ENCODE measurements around the gene RAD18.

RAD18 gene

DNA sequence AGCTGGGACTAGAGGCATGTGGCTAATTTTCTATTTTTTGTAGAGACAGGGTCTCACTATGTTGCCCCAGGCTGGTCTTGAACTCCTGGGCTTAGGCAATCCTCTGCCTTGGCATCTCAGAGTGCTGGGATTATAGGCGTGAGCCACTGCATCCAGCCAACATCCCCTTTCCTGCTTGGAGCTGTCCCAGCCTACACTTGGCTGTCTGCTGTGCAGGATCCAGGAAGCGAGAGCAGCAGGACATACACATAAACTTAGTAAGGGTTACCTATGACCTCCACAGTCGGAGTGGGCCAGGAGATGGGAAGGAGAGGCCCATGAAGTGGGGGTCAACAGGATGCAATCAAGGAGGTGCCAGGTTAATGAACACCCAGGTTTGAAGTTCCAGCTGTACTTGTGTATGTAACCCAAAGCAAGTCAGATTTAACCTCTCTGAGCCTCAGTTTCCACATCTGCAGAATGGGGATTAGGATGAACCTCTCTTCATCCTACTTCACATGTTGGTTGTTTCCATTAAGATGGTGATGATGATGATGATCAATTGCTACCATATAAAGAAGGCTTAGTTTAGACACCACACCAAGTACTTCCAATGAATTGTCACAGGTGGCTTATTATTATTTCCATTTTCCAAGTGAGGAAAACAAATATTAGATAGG is 124.4 kb downstream of the RAD18 start:
- TF ChIP-seq, protein P1, sequence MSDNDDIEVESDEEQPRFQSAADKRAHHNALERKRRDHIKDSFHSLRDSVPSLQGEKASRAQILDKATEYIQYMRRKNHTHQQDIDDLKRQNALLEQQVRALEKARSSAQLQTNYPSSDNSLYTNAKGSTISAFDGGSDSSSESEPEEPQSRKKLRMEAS (IDR thresholded peaks at IDR 0.05) = no peak
- TF ChIP-seq FOXM1 (IDR thresholded peaks at IDR 0.05; ENCODE audit: borderline replicate concordance, low read depth) = no peak
- TF ChIP-seq REST (IDR thresholded peaks at IDR 0.05; ENCODE audit: low read depth) = no peak
- TF ChIP-seq CREB1 (IDR thresholded peaks at IDR 0.05; ENCODE audit: low read depth) = no peak
- TF ChIP-seq TEAD4 (IDR thresholded peaks at IDR 0.05) = no peak
- TF ChIP-seq CEBPB (IDR thresholded peaks at IDR 0.05) = no peak
- no peak for TF ChIP-seq ZBTB7A (IDR thresholded peaks at IDR 0.05; ENCODE audit: low read depth)
- TF ChIP-seq, protein P2, sequence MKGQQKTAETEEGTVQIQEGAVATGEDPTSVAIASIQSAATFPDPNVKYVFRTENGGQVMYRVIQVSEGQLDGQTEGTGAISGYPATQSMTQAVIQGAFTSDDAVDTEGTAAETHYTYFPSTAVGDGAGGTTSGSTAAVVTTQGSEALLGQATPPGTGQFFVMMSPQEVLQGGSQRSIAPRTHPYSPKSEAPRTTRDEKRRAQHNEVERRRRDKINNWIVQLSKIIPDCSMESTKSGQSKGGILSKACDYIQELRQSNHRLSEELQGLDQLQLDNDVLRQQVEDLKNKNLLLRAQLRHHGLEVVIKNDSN (IDR thresholded peaks at IDR 0.05) = no peak
- TF ChIP-seq EGR1 (IDR thresholded peaks at IDR 0.05) = no peak

GRCh38 chr3:8838234-8838633 is 125.0 kb downstream of the RAD18 start:
- TF ChIP-seq FOXM1 (IDR thresholded peaks at IDR 0.05; ENCODE audit: borderline replicate concordance, low read depth) = no peak
- TF ChIP-seq NFIC (IDR thresholded peaks at IDR 0.05) = no peak
- no peak for TF ChIP-seq EP300 (IDR thresholded peaks at IDR 0.05; ENCODE audit: borderline replicate concordance)
- TF ChIP-seq, protein P1 (IDR thresholded peaks at IDR 0.05) = no peak
- no peak for TF ChIP-seq ZBTB7A (IDR thresholded peaks at IDR 0.05; ENCODE audit: low read depth)
- TF ChIP-seq TCF12 (IDR thresholded peaks at IDR 0.05; ENCODE audit: low read depth) = no peak
- TF ChIP-seq REST (IDR thresholded peaks at IDR 0.05; ENCODE audit: low read depth) = no peak
- TF ChIP-seq CREB1 (IDR thresholded peaks at IDR 0.05; ENCODE audit: low read depth) = no peak
- no peak for TF ChIP-seq CEBPB (IDR thresholded peaks at IDR 0.05)
- TF ChIP-seq, protein P2 (IDR thresholded peaks at IDR 0.05) = no peak

GRCh38 chr3:8837162-8837561 is 126.1 kb downstream of the RAD18 start:
- TF ChIP-seq YY1 (IDR thresholded peaks at IDR 0.05; ENCODE audit: low read depth) (no peak), TCF12 (IDR thresholded peaks at IDR 0.05; ENCODE audit: low read depth) (no peak), TEAD4 (IDR thresholded peaks at IDR 0.05) (no peak), CREB1 (IDR thresholded peaks at IDR 0.05; ENCODE audit: low read depth) (no peak), RAD21 (IDR thresholded peaks at IDR 0.05; ENCODE audit: low read depth) (no peak), EGR1 (IDR thresholded peaks at IDR 0.05) (no peak), FOXM1 (IDR thresholded peaks at IDR 0.05; ENCODE audit: borderline replicate concordance, low read depth) (no peak), REST (IDR thresholded peaks at IDR 0.05; ENCODE audit: low read depth) (no peak), NFIC (IDR thresholded peaks at IDR 0.05) (no peak), TAF1 (IDR thresholded peaks at IDR 0.05; ENCODE audit: low read depth) (no peak), ZBTB7A (IDR thresholded peaks at IDR 0.05; ENCODE audit: low read depth) (no peak), CEBPB (IDR thresholded peaks at IDR 0.05) (no peak)
- TF ChIP-seq, protein P1 (IDR thresholded peaks at IDR 0.05) = no peak
- TF ChIP-seq, protein P2 (IDR thresholded peaks at IDR 0.05) = no peak

- TF ChIP-seq YY1 (IDR thresholded peaks at IDR 0.05; ENCODE audit: low read depth) = no peak
- no peak for TF ChIP-seq CREB1 (IDR thresholded peaks at IDR 0.05; ENCODE audit: low read depth)
- no peak for TF ChIP-seq RAD21 (IDR thresholded peaks at IDR 0.05; ENCODE audit: low read depth)
- TF ChIP-seq EGR1 (IDR thresholded peaks at IDR 0.05) = no peak
- TF ChIP-seq TCF12 (IDR thresholded peaks at IDR 0.05; ENCODE audit: low read depth) = no peak
- TF ChIP-seq NFIC (IDR thresholded peaks at IDR 0.05) = no peak
- TF ChIP-seq, protein P1 (IDR thresholded peaks at IDR 0.05) = no peak
- no peak for TF ChIP-seq FOXM1 (IDR thresholded peaks at IDR 0.05; ENCODE audit: borderline replicate concordance, low read depth)
- TF ChIP-seq EP300 (IDR thresholded peaks at IDR 0.05; ENCODE audit: borderline replicate concordance) = no peak
- no peak for TF ChIP-seq REST (IDR thresholded peaks at IDR 0.05; ENCODE audit: low read depth)
- no peak for TF ChIP-seq TAF1 (IDR thresholded peaks at IDR 0.05; ENCODE audit: low read depth)
- TF ChIP-seq CEBPB (IDR thresholded peaks at IDR 0.05) = no peak
- TF ChIP-seq, protein P2 (IDR thresholded peaks at IDR 0.05) = no peak
- TF ChIP-seq TEAD4 (IDR thresholded peaks at IDR 0.05) = no peak
- TF ChIP-seq ZBTB7A (IDR thresholded peaks at IDR 0.05; ENCODE audit: low read depth) = no peak
These were observed 127.2 kb downstream of the RAD18 start for GRCh38 chr3:8836096-8836495.
